Endothelial cell (in vitro differentiated cells): Measurements from ENCODE around the gene VSIG10L. TPM values are rescaled to one million over a fixed set of nuclear protein-coding genes. Genes with fewer than 3 reads are reported as not detected.
A peak's percentile ranks its signal among the peaks of the same experiment; 100 is the strongest.

Experiments used
- DNase-seq: peaks from one replicate; pipeline ENCODE4 v3.0.0; 2021; ENCODE audit warnings: low spot score
- H3K27ac Mint-ChIP-seq: one replicate; pipeline ENCODE4 v1.8.0; 2021; ENCODE audit warnings: mixed read lengths, inconsistent platforms; ENCODE audit not compliant: unreplicated experiment
- H3K27me3 Mint-ChIP-seq: one replicate; pipeline ENCODE4 v1.8.0; 2021; ENCODE audit warnings: mild to moderate bottlenecking, moderate library complexity, mixed read lengths, inconsistent platforms; ENCODE audit not compliant: unreplicated experiment
- H3K36me3 Mint-ChIP-seq: one replicate; pipeline ENCODE4 v1.8.0; 2021; ENCODE audit warnings: mild to moderate bottlenecking, low read depth, mixed read lengths, inconsistent platforms; ENCODE audit not compliant: unreplicated experiment
- H3K4me1 Mint-ChIP-seq: one replicate; pipeline ENCODE4 v1.8.0; 2021; ENCODE audit warnings: mild to moderate bottlenecking, mixed read lengths, inconsistent platforms; ENCODE audit not compliant: unreplicated experiment
- H3K4me3 Mint-ChIP-seq: one replicate; pipeline ENCODE4 v1.8.0; 2021; ENCODE audit warnings: mild to moderate bottlenecking, mixed read lengths, inconsistent platforms; ENCODE audit not compliant: unreplicated experiment
- H3K9me3 Mint-ChIP-seq: one replicate; pipeline ENCODE4 v1.8.0; 2021; ENCODE audit warnings: mixed read lengths, inconsistent platforms; ENCODE audit not compliant: unreplicated experiment
- total RNA-seq: library from RNA; stranded (reverse); fragmentation: NEBNext Ultra II Directional; extraction: Animal tissue kit (Norgen Biotek cat#: 25700); gene quantifications from one replicate; pipeline ENCODE4 v1.2.1, GENCODE V29; 2021; ENCODE audit not compliant: unreplicated experiment
- TF ChIP-seq, protein P1 (sequence below): fragments of 200-600 bp; sonication (generic); IDR thresholded peaks from one replicate; pipeline ENCODE4 v1.5.0; 2021; ENCODE audit warnings: antibody characterized with exemption; ENCODE audit not compliant: unreplicated experiment

VSIG10L gene
- total RNA-seq, 1 donor from 2014 or later = 5.9 TPM

GRCh38 chr19:51365965-51366388, 24.0 kb upstream of the VSIG10L start, which contains the start of gene ETFB:
ETFB (minus strand) TSS chr19:51366388; CDS start chr19:51366326, 62 bp downstream.
- peak within 1 kb of the TSS; percentile 96 for H3K4me3 Mint-ChIP-seq
- H3K9me3 Mint-ChIP-seq = no peaks in the 10 kb centered on the region
- peaks cover 18% of the 10 kb centered on the region for H3K4me1 Mint-ChIP-seq
- peaks cover 10% of the 10 kb centered on the region for H3K36me3 Mint-ChIP-seq
- H3K27me3 Mint-ChIP-seq = peaks cover 10% of the 10 kb centered on the region
- no peak for DNase-seq
- TF ChIP-seq, protein P1, sequence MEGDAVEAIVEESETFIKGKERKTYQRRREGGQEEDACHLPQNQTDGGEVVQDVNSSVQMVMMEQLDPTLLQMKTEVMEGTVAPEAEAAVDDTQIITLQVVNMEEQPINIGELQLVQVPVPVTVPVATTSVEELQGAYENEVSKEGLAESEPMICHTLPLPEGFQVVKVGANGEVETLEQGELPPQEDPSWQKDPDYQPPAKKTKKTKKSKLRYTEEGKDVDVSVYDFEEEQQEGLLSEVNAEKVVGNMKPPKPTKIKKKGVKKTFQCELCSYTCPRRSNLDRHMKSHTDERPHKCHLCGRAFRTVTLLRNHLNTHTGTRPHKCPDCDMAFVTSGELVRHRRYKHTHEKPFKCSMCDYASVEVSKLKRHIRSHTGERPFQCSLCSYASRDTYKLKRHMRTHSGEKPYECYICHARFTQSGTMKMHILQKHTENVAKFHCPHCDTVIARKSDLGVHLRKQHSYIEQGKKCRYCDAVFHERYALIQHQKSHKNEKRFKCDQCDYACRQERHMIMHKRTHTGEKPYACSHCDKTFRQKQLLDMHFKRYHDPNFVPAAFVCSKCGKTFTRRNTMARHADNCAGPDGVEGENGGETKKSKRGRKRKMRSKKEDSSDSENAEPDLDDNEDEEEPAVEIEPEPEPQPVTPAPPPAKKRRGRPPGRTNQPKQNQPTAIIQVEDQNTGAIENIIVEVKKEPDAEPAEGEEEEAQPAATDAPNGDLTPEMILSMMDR = no peak
- peak within 1 kb of the TSS; percentile 89 for H3K27ac Mint-ChIP-seq

DNA sequence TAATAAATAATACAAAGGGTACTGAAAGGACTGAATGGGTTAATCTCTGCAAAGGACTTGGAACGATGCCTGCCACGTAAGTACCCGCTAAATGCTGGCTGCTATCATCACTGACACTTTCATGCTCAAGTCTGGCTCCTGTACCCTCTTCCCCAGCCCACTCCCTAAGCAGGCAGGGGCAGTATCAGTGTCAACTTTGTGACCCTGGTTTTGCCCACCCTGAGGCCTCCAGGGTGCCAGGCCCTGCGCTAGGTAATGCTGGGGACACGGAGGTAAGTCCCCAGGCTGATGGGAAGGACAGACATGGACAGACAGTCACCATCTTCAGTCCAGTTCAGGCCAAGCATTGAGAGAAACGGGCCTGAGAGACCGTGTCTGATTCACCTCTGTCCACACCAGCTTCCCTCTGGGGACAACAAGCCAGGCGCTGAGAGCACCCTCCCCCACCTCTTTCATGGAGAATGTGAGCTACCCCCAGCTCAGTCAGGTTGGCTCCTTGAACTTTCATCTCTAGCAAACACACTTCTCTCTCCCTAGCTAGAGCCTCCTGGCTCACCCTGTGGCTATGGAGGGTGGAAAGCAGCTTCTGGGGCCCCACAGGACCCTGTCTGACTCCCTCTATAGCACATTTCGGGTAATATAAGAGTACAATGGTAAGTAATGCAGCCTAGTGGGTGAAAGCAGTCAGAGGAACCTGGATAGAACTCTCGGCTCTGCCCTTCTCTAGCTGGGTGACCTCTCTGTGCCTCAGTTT, 23.4 kb upstream of the VSIG10L start:
- Mint-ChIP-seq H3K4me1 (peaks cover 18% of the 10 kb centered on the region), H3K27me3 (peaks cover 10% of the 10 kb centered on the region), H3K9me3 (no peaks in the 10 kb centered on the region), H3K36me3 (peaks cover 7% of the 10 kb centered on the region), H3K4me3 (peak overlapping the region; percentile 96), H3K27ac (peak overlapping the region; percentile 83)
- DNase-seq = no peak
- TF ChIP-seq, protein P1 = no peak

DNA sequence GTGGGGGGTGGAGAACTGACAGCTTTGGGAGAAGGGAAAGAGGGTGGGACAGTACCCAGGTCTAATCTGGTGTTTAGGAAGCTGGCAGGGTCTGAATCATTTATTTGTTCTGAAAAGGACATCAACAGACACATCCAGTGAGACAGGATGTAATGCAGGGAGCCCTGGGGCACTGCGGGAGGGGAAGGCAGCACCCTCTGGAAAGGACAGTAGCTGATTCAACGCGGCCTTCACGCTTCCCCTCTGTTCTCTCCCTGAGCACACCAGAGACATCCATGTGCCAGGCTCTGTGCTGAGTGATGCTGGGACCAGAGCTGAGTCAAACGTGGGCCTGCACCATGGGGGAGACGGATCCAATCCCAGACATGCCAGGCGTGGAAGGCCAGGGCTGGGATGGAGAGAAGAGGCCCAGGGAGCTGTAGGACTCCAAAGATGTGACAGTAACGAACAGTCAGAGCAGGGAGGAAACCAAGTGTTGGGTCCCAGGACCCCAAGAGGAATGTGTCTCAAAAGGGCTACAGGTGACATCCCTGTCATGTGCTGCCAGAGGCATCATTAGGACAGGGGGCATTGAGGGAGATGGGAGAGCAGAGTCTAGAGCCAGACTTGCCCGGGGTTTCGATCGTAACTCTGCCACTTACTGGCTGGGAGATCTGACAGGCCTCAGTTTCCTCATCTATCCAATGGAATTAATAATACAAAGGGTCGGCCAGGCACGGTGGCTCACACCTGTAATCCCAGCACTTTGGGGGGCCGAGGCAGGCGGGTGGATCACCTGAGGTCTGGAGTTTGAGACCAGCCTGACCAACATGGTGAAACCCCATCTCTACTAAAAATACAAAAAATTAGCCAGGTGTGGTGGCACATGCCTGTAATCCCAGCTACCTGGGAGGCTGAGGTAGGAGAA, 22.5 kb upstream of the VSIG10L start:
- DNase-seq = no peak
- Mint-ChIP-seq H3K27ac (no peak overlapping the region), H3K4me1 (peaks cover 18% of the 10 kb centered on the region), H3K36me3 (peaks cover 4% of the 10 kb centered on the region), H3K27me3 (peaks cover 10% of the 10 kb centered on the region), H3K9me3 (no peaks in the 10 kb centered on the region), H3K4me3 (peak overlapping the region; percentile 40)
- TF ChIP-seq, protein P1 = no peak

DNA sequence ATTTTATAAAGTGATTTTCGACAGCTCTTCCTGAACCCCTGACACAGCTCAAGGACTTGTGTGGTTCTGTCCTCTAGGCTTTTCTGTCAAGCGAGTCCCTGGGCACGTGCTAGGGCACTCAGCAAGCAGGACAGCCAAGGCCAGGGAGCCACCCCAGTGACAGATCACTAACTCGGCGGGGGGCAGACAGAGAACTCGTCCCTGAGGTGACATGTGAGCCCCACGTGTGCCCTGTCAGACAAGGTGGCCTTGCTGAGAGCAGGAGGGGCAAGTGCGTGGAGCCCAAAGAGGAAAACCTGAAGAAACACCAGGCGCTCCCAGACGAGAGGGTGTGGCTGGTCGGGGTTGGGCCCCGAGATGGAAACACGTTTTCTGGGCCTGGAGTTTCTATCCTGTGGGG, 19.3 kb upstream of the VSIG10L start:
- Mint-ChIP-seq H3K4me1 (peaks cover 9% of the 10 kb centered on the region), H3K9me3 (no peaks in the 10 kb centered on the region), H3K27ac (no peak overlapping the region), H3K27me3 (peaks cover 7% of the 10 kb centered on the region), H3K4me3 (no peak overlapping the region), H3K36me3 (peaks cover 4% of the 10 kb centered on the region)
- TF ChIP-seq, protein P1 = no peak
- DNase-seq = no peak
